ENCODE measurements around the gene TBCA. TPM values are rescaled to one million over a fixed set of nuclear protein-coding genes. Genes with fewer than 3 reads are reported as not detected.

Gene TBCA
- total RNA-seq, 4 donors from 2014 or later: 140 to 203 (median 167) TPM

GRCh38 chr5:77778881-77779438 is 2.8 kb upstream of the TBCA start:
- TF ChIP-seq, protein P1, sequence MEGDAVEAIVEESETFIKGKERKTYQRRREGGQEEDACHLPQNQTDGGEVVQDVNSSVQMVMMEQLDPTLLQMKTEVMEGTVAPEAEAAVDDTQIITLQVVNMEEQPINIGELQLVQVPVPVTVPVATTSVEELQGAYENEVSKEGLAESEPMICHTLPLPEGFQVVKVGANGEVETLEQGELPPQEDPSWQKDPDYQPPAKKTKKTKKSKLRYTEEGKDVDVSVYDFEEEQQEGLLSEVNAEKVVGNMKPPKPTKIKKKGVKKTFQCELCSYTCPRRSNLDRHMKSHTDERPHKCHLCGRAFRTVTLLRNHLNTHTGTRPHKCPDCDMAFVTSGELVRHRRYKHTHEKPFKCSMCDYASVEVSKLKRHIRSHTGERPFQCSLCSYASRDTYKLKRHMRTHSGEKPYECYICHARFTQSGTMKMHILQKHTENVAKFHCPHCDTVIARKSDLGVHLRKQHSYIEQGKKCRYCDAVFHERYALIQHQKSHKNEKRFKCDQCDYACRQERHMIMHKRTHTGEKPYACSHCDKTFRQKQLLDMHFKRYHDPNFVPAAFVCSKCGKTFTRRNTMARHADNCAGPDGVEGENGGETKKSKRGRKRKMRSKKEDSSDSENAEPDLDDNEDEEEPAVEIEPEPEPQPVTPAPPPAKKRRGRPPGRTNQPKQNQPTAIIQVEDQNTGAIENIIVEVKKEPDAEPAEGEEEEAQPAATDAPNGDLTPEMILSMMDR (IDR thresholded peaks at IDR 0.05; ENCODE audit: low read depth): no peak

GRCh38 chr5:77778398-77778797 is 2.3 kb upstream of the TBCA start:
- TF ChIP-seq, protein P1 (IDR thresholded peaks at IDR 0.05; ENCODE audit: low read depth): no peak

DNA sequence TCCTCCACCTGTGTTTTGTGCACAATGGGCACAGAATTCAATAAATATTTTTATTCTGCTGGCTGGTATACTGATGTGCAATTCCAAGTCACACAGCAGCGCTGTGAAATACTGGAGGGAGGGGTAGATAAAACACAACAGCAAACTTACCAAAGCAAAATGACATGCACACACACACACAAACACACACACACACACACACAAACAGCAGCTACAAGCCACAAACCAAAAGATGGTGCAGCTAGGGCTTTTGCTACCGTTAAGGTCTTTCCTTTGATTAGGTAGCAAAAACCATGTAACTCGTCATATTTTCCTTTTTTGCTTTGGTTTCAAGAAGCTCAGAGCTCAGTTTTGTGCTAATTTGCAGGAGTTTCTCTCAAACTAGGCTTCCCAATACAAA is 1.8 kb upstream of the TBCA start:
- TF ChIP-seq, protein P1 (IDR thresholded peaks at IDR 0.05; ENCODE audit: low read depth): no peak

- TF ChIP-seq, protein P1 (IDR thresholded peaks at IDR 0.05; ENCODE audit: low read depth): no peak
These were observed 1.2 kb upstream of the TBCA start for GRCh38 chr5:77777281-77777892.

- TF ChIP-seq, protein P1 (IDR thresholded peaks at IDR 0.05; ENCODE audit: low read depth): no peak
These were observed 541 bp upstream of the TBCA start for GRCh38 chr5:77776554-77777206.

DNA sequence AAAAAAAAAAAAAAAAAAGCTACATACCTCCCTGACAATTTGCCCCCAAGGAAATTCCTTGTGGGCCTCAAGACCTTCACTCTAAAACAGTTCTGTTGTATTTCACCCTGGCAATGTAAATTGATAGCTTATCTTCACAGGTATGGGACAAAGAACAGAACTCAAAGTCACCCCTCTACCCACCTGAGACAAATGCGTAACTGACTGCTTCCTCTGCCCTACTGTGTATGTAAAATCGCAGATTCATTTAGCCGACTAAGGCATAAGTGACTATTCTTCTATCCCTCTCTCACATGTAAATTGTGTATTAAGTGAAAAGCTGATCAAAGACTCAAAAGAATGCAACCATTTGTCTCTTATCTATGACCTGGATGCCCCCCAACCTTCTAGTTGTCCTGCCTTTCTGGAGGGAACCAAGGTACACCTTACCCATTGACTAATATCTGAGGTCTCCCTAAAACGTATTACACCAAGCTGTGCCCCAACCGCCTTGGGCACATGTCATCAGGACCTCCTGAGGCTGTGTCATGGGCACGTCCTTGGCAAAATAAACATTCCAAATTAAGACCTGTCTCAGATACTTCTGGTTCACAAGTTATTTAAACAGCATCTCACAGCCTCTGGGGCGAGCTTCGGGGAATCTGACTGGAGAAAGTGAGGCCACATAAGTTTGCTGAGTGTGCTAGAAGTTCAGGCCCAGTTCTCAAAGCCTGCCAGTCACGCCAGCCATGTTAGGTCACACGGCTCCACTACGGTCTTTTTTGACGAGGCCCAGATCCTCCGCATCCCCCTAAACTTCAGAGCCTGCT is 954 bp downstream of the TBCA start:
- TF ChIP-seq, protein P1 (IDR thresholded peaks at IDR 0.05; ENCODE audit: low read depth): no peak

Data from subcutaneous adipose tissue (tissue), 4 donors.